Right lobe of liver (tissue), 6 donors: Measurements from ENCODE around the gene NME3. TPM values are rescaled to one million over a fixed set of nuclear protein-coding genes. Genes with fewer than 3 reads are reported as not detected.
A peak's percentile ranks its signal among the peaks of the same experiment; 100 is the strongest.

ENCODE experiments used
- ATAC-seq, 4 donors: fragments of 200-7000 bp; cut with Tn5 transposase; one replicate each; pipeline ENCODE4 v1.9.1; 2020; ENCODE audit warnings: mild to moderate bottlenecking in 4 of 4, moderate library complexity in 4 of 4
- DNase-seq, 3 donors: peaks; one replicate each; pipeline ENCODE4 v3.0.0-alpha.2; 2020
- H3K27ac ChIP-seq, 3 donors: fragments of 200-600 bp; one replicate each; pipeline ENCODE4 v1.8.0; 2022
- H3K27me3 ChIP-seq, 2 donors: fragments of 200-600 bp; one replicate each; pipeline ENCODE4 v1.8.0; 2022
- H3K36me3 ChIP-seq, 4 donors: fragments of 200-600 bp; sonication (generic) in 1 of 4; one replicate each; pipeline versions ENCODE4 v1.5.1 to v1.8.0; 2017 to 2022; ENCODE audit warnings: control low read depth in 1 of 4
- H3K4me1 ChIP-seq, 4 donors: fragments of 200-600 bp; sonication (generic) in 1 of 4; one replicate each; pipeline versions ENCODE4 v1.5.1 to v1.8.0; 2017 to 2022; ENCODE audit warnings: control low read depth in 1 of 4
- H3K4me3 ChIP-seq, 3 donors: fragments of 200-600 bp; one replicate each; pipeline ENCODE4 v1.8.0; 2022
- H3K9me3 ChIP-seq, 4 donors: fragments of 200-600 bp; sonication (generic) in 1 of 4; one replicate each; pipeline versions ENCODE4 v1.5.1 to v1.8.0; 2017 to 2022; ENCODE audit warnings: control low read depth in 1 of 4
- POLR2A ChIP-seq: fragments of 450-650 bp; IDR thresholded peaks from one replicate; pipeline ENCODE4 v1.6.1; 2017; ENCODE audit warnings: antibody characterized with exemption, mild to moderate bottlenecking
- WGBS: methylation state at CpG from one replicate; pipeline ENCODE4 v1.1.6; 2018; ENCODE audit warnings: low coverage, low lambda C conversion rate; ENCODE audit not compliant: insufficient coverage; ENCODE audit errors: missing lambda C conversion rate; 5-methylcytosine and 5-hydroxymethylcytosine counted together
- intact Hi-C, 2 donors: fragments of 100-400 bp; cut with DNase I; formaldehyde crosslinking; loops; one replicate each; pipeline versions ENCODE4 v1.11.2 to v1.14.1; 2022
- total RNA-seq, 6 experiments: library from RNA; depleted of rRNA in 2 of 6; stranded (reverse); fragments of >200 nt in 2 of 6; fragmentation: NEBNext Ultra II Directional in 3 of 6; extraction: Animal tissue kit (Norgen Biotek cat#: 25700) in 3 of 6; gene quantifications; one replicate each; pipeline versions ENCODE4 v1.1.0 to v1.2.4, GENCODE V29; 2016 to 2023
- TF ChIP-seq, protein P1 (sequence below), 4 donors: fragments of 200-600 bp in 3 of 4; fragments of 450-650 bp in 1 of 4; IDR thresholded peaks; one replicate each; pipeline versions ENCODE4 v1.5.1 to v1.8.0; 2016 to 2022; ENCODE audit warnings: antibody characterized with exemption in 4 of 4, mild to moderate bottlenecking in 2 of 4
- donor health status: DM: no; HTN: yes; CAD: no.
- donor health status: DM: no; HTN: no; CAD: no.
- donor health status: DM: no; HTN: no; CAD: no.
- donor health status: DM: no; HTN: yes; CAD: no.
- donor health status: DM: no; HTN: yes; CAD: no.

The NME3 gene
- total RNA-seq, 6 experiments from 2014 or later: 17.9 to 36.1 (median 23.2) TPM

- Histone ChIP-seq H3K9me3 (no peaks in the 10 kb centered on the region), H3K27me3 (no peaks in the 10 kb centered on the region), H3K36me3 (peaks cover 0 to 34% (median 11%) of the 10 kb centered on the region in 4 donors), H3K27ac (no peak overlapping the region), H3K4me3 (no peak overlapping the region), H3K4me1 (no peaks in the 10 kb centered on the region)
- intact Hi-C loops: no loop called here
- no peak for DNase-seq
- ATAC-seq: no peak
- TF ChIP-seq POLR2A: no peak
- TF ChIP-seq, protein P1, sequence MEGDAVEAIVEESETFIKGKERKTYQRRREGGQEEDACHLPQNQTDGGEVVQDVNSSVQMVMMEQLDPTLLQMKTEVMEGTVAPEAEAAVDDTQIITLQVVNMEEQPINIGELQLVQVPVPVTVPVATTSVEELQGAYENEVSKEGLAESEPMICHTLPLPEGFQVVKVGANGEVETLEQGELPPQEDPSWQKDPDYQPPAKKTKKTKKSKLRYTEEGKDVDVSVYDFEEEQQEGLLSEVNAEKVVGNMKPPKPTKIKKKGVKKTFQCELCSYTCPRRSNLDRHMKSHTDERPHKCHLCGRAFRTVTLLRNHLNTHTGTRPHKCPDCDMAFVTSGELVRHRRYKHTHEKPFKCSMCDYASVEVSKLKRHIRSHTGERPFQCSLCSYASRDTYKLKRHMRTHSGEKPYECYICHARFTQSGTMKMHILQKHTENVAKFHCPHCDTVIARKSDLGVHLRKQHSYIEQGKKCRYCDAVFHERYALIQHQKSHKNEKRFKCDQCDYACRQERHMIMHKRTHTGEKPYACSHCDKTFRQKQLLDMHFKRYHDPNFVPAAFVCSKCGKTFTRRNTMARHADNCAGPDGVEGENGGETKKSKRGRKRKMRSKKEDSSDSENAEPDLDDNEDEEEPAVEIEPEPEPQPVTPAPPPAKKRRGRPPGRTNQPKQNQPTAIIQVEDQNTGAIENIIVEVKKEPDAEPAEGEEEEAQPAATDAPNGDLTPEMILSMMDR (IDR thresholded peaks at IDR 0.05): no peak
- WGBS: 93% methylated on average over 4 of the region's 24 CpGs
These were observed 27.0 kb downstream of the NME3 start for GRCh38 chr16:1744338-1744840.

DNA sequence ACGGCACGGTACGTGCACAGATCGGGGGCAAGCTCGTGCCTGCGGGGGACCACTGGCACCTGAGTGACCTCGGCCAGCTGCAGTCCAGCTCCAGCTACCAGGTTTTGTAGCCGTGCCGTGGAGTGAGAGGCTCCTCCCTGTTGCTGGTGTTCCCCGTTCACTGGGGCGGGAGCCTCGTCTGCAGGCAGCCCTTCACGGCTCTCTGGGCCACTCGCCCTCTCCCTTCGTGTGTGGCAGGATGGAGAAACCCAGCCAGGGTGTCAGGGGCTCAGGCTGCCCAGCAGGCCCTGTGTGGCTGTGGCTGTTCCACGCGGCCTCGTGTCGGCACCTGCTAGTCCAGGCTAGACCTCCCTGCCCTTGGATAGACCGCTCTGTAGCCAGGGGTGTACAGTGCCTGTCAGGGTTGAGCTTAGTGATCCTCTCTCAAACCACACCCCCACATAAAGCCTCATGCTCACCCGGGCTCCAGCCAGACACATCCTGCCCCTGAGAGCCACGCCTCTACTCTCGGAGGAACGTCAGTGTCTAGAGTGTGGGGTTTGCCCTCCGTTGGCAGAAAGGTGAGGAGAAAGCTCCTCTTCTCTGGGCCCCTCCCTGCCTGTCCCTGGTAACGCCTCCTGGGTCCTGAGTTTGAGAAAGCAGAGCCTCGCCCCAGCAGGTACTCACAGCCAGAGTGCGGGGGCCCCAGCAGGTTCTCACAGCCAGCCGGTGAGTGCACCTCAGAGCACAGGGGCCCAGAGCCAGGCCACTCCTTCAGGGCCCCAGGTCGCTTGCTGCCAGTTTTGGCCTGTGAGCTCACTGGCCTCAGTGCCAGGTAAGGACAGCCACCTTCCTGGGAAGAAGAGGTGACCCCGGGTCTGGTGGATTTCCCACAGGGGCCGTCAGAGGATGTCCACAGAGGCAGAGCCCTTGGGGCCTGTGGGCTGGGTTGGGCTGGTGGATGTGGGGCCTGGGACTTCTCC, 27.7 kb downstream of the NME3 start:
- no peak for DNase-seq
- no peak for ATAC-seq
- no CpG with 5 or more reads among the region's 32 CpGs for WGBS
- no peak overlapping the region for H3K4me3 ChIP-seq
- H3K4me1 ChIP-seq: no peaks in the 10 kb centered on the region
- H3K27me3 ChIP-seq: no peaks in the 10 kb centered on the region
- TF ChIP-seq, protein P1 (IDR thresholded peaks at IDR 0.05): no peak
- TF ChIP-seq POLR2A: no peak
- peaks cover 0 to 27% (median 8%) of the 10 kb centered on the region in 4 donors for H3K36me3 ChIP-seq
- no peaks in the 10 kb centered on the region for H3K9me3 ChIP-seq
- no peak overlapping the region for H3K27ac ChIP-seq
- intact Hi-C loops: no loop called here

DNA sequence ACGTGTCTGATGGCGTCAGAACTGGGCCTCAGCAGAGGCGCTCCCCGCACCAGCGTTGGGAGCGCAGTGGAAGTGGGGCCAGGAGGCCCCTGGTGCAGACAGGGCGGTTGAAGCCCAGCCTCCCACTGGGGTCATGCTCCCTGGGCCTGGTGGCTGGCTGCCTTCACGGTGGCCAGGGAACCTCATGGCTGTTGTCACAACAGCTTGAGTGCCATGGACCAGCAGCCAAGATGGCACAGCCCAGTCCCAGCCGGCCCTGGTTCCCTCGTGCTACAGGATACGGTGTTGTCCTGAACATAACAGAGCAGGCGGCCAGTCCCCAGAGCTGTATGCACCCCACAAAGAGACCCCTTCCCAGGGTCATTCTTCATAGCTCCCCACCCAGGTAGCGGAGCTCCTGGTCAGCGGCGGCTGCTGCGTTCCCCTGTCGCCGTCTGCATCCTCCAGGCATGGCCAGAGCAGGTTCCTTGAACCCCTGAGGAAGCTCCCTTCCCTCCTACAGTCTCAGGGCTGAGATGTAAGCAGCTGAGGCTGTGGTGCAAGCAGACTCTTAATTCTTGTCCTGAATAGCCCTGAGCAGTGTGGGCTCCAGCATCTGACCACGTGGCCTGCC, 29.7 kb downstream of the NME3 start:
- 80% methylated on average over 1 of the region's 19 CpGs for WGBS
- Histone ChIP-seq H3K27ac (no peak overlapping the region), H3K36me3 (peaks cover 0 to 13% (median 3%) of the 10 kb centered on the region in 4 donors), H3K9me3 (no peaks in the 10 kb centered on the region), H3K4me3 (no peak overlapping the region), H3K27me3 (no peaks in the 10 kb centered on the region), H3K4me1 (no peaks in the 10 kb centered on the region)
- DNase-seq (no peak), ATAC-seq (no peak)
- intact Hi-C loops: no loop called here
- TF ChIP-seq, protein P1 (IDR thresholded peaks at IDR 0.05): no peak
- no peak for TF ChIP-seq POLR2A

GRCh38 chr16:1740781-1741490, 30.4 kb downstream of the NME3 start:
- DNase-seq: no peak
- H3K4me3 ChIP-seq: no peak overlapping the region
- no peaks in the 10 kb centered on the region for H3K9me3 ChIP-seq
- ATAC-seq: peak in 1 of 4 donors; percentile 15
- intact Hi-C loops: no loop called here
- H3K27ac ChIP-seq: no peak overlapping the region
- H3K27me3 ChIP-seq: no peaks in the 10 kb centered on the region
- no peaks in the 10 kb centered on the region for H3K4me1 ChIP-seq
- WGBS: 89% methylated on average over 7 of the region's 30 CpGs
- H3K36me3 ChIP-seq: peaks cover 0 to 13% (median 3%) of the 10 kb centered on the region in 4 donors
- no peak for TF ChIP-seq POLR2A
- TF ChIP-seq, protein P1 (IDR thresholded peaks at IDR 0.05): no peak
